ENCODE measurements around the gene VPS4B.

The VPS4B gene

DNA sequence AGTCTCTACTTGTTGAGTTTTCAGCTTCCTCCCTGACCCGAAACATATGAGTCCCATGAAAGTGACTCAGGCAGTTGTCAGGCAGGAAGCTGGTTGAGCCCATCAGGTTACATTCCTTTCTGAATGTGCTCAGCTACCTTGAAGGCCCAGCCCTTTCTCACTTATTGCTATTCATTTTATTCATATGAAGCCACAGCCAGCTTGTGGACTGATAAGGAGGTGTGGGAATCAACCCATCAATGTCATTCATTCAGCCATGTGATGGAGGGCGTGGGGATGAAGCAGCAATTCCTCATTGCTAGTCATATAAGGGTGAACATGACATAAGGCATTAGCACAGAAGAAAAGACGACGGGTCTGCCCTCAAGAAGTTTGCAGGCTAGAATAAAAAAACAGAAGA, 5.3 kb upstream of the VPS4B start:
- DNase-seq: no peak

DNA sequence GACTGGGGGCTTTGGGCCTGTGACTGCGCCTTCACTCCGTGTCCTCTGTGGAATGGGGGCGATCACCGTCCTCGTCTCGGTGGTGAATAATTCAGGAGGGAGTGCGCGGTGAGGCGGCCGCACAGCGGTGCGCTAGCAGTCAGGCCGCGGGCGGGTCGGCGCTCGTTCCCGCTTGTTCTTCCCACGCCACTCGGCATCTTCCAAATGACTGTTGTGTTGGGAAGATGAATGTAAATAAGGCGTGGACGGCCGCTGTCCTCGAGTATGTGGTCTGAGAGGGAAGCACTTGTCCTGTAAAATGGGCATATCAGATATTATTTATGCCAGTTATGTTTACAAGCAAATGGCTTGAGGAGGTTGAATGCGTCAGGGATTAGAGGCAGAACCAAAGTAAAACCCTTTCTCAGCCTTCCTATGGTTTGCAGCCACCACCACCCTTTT, 608 bp upstream of the VPS4B start:
- DNase-seq: peak in 1 of 2 experiments; percentile 47

DNA sequence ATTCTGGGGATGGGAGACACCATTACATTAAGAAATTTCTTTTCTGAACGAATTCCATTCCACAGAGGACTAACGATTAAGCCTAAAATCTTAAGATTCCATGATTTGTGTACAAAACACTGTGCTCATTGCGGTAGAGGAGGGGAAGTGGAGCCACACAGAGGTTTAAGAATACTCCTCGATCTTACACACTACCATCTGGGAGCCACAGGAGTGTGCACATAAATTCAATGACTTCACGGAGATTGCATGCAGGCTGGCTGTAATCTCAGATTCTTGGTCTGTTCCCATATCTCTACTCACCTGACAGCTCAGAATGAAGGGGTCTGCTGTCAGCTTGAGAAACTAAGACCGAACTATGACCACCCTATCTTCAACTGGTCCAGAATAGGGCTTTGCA, 762 bp downstream of the VPS4B start:
- DNase-seq: no peak

- no peak for DNase-seq
Observed at GRCh38 chr18:63412953-63413352, 9.3 kb downstream of the VPS4B start.

GRCh38 chr18:63410792-63411191, 11.5 kb downstream of the VPS4B start:
- DNase-seq: no peak

DNA sequence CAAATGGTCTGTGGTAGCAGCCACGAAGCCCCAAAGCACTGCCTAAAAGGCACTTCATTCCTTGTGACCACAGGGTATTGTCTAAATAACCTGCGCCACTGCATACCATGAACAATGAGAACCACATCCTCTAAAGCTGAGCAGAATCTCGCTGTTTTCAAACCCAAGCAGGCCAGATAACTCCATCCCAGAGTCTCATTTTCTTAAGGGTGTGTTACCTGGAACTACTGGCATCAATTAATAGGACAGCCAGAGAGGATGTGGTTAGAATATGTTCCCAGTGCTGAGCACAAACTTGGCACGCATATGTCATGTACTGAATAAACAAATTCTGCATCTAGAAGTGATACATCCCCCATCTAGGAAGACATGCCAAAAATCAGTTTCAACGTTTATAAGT, 13.0 kb downstream of the VPS4B start:
- DNase-seq: no peak

DNA sequence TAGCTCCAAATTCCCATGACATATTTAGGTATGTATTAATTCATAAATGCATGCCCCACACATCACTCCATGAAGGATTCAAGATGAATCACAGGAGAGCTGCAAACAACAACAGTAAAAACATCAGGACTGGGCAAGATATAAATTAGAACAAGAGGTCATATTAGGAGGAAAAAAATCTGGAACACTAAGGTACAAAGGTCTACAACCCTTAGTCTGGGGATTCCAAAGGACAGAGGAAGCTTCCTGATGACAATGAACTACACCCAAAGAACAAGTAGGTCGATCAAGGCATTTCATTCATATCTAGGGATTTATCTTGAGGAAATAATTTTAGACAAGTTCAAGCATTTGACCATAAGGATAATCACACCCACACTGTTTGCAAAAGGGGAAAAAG, 14.5 kb downstream of the VPS4B start:
- no peak for DNase-seq

DNA sequence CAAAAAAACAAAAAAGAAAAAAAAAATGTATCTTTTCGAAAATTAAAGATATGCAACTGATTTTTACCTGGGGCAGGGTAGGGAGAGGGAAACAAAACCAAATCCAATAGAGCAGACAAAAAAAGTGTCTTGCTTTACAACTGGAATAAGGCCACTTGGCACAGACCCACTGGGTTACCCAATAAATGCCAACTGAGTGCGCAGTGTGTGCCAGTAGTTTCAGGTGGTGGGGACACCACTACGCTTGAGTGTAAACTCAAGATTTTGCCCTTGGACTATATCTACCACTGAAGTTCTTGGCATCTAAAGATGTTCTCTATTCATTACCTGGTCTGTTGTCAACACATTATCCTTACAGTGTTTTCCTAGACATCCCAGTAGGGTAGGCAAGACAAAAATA, 16.3 kb downstream of the VPS4B start:
- no peak for DNase-seq

GRCh38 chr18:63402246-63403162, 19.8 kb downstream of the VPS4B start:
- no peak for DNase-seq

DNA sequence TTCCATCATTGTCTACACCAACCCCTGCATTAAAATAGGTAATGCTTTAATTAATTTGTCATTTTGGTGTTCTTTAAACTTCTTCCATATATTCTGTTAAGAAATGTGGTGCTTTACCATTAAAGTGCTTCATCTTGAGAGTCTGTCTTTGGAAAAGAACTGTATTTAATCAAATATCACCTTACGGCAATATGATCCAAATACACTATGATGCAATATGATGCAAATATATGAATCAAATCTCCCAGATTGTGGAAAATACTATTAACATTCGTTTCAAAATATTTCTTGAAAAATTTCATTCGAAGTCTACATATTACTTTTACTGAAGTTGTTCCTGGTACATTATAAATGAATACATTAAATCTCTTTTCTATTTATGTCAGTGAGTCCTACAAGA, 23.0 kb downstream of the VPS4B start:
- no peak for DNase-seq

- no peak for DNase-seq
Observed at GRCh38 chr18:63397349-63397748, 24.9 kb downstream of the VPS4B start.

DNA sequence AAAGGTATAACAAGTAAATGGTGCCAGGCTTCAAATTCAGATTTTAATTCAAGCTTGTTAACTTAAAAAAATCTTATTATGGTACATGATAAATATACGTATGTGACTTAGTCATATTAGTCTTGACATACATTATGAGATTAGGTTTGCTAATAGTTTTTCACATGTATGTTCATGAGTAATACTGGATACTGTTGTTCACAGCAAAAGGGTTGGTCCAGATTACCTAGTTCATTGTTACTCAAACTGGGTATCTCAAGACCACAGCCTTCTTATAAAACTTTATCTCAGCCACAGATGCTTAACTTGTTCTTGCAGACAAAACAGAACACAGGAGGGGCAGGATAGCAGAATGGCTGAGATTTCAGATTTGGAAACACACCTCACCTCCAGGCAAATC, 26.8 kb downstream of the VPS4B start:
- DNase-seq: no peak

DNA sequence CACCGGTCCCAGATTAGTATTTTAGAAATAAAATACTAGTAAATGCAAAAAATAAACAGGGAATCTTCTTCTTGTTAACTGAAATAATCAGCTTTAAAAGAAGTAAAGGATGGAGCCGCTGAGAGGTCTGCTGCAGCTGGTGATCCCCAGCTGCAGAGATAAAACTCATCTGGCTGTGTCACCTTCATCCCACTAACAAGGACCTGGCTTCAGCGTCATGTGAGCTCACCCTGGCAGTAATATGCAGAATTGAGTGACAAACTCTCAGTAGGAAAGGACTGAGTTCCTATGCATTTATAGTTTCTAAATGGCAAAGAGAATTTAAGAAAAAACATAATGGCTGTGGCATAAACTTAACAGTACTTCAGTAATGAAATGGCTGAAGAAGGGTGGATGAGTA, 27.3 kb downstream of the VPS4B start:
- no peak for DNase-seq

DNA sequence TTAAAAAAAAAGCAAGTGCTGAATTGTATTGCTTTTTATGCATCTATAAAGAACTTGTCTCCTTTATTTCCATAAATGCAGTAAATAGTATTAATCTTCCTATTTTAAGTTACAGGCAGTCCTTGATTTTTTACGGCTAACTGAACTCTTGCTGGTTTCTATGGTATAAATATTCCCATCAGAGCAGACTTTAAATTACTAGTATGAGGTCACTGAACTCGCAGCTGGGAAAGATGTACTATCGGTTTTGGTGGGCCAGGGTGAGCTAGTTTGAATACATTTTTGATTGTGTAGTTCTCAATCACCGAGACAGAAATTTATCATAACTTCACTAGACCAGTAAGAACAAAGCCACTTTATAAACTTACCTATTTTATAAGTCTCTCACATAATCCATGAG, 34.4 kb downstream of the VPS4B start:
- no peak for DNase-seq

DNA sequence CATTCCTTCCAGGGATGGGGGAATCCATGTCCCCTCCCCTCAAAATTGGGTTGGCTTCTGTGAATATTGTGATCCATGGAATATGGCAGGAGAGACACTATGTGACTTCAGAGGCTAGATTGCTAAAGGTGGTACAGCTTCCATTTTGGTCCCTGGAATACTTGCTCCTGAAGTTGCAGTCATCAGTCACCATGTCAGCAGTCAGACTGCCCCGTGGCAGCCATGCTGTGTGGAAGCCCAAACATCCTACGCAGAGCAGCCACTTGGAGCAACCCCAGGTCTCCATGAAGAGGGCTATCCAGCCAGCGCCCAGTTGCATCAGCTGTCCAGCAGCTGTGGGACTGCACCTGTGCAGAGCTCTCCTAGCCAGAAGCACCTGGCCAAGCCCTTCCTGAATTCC, 39.4 kb downstream of the VPS4B start:
- DNase-seq: no peak

GRCh38 chr18:63379639-63379962, 42.7 kb downstream of the VPS4B start:
- DNase-seq: no peak

DNA sequence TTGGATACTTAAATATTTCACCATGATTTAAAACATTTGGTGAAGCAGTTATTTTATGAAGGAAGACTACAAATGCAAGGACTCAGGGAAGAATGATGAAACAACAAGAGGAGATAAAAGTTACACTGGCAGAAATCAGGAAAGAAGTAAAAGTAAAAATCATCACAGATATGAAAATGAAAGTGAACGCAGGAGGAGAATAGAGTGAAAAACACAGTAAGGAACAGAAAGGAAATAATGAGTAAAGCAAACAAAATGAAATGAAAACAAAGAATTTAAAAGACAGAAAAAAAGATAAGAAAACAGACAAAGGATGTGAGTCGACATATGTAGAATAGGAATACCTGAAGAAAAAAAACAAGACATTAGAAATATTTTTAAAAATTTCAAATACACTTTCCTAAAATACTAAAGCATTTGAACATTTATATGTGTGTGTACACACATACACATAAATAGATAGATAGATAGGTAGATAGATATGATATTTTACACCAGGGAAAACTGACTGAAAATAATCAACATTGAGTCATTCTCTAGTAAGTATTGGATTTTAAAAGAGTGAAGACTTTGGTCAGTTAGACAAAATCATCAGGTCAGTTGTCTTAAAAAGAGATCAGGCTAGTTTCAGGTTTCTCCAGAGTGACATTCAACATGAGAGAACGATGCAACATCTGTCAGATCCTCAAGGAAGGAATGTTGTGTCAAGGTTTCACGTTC, 43.2 kb downstream of the VPS4B start:
- no peak for DNase-seq

- no peak for DNase-seq
Observed at GRCh38 chr18:63377275-63377980, 44.8 kb downstream of the VPS4B start.

DNA sequence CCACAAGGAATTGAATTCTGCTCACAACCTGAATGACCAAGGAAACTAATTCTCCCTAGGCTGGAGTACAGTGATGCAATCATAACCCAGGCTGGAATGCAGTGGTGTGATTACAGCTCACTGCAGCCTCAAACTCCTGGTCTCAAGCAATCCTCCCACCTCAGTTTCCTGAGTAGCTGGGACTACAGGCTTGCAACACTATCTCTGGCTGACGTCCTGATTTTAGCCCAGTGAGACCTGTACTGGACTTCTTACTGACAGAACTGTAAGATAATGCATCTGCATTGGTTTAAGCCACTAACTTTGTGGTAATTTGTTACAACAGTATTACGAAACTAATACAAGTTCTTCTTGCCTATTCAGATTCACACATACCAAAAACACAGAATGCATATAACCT, 45.7 kb downstream of the VPS4B start:
- no peak for DNase-seq

DNA sequence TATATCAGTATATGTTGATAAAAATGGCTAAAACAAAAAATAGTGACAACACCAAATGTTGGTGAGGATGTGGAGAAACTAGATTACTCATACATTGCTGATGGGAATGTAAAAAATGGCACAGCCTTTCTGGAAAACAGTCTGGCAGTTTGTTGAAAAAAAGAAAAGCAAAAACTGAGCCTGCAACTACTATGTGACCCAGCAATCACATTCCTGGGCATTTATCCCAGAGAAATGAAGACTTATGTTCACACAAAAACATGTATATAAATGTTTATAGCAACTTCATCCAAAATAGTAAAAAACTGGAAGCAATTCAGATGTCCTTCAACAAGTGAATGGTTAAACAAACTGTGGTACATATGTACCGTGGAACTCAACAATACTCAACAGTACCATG, 47.7 kb downstream of the VPS4B start:
- DNase-seq: no peak

DNA sequence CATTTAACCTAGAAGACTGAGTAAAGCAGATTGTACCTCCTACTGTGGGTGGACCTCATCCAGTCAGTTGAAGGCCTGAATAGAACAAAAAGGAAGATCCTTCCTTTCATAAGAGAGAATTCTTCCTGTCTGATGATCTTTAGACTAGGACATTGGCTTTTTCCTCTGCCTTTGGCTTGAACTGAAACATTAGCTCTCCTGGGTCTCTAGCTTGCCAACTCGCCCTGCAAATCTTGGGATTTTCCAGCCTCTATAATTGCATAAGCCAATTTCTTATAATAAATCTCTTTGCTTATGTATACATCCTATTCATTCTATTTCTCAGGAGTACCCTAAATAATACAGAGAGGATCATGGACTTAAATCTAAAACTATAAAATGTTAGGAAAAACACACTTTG, 49.1 kb downstream of the VPS4B start:
- DNase-seq: no peak

GRCh38 chr18:63368611-63369010, 53.7 kb downstream of the VPS4B start:
- DNase-seq: no peak

- peak; percentile 93 for DNase-seq
Observed at GRCh38 chr18:63367053-63367953, 55.0 kb downstream of the VPS4B start, which contains the start of gene KDSR. Gene KDSR (minus strand): TSS chr18:63367206. CDS start chr18:63367118, 88 bp downstream.

Measured in NCI-H187 (cell line).